NOMO-1 treated with dmso at 0.1 percent for 144 hours (cell line): Measurements from ENCODE around the gene BLACAT1.
A peak's percentile ranks its signal among the peaks of the same experiment; 100 is the strongest.
"Not testable (repeated sequence)": the region's sequence is repeated elsewhere in the genome, so short reads cannot be mapped to it uniquely, and the experiment has no call there.

ENCODE experiments used
- DNase-seq: peaks from one replicate; lab custom pipeline; 2025; ENCODE audit not compliant: unreplicated experiment; lab: John Stamatoyannopoulos, UW

BLACAT1 gene

DNA sequence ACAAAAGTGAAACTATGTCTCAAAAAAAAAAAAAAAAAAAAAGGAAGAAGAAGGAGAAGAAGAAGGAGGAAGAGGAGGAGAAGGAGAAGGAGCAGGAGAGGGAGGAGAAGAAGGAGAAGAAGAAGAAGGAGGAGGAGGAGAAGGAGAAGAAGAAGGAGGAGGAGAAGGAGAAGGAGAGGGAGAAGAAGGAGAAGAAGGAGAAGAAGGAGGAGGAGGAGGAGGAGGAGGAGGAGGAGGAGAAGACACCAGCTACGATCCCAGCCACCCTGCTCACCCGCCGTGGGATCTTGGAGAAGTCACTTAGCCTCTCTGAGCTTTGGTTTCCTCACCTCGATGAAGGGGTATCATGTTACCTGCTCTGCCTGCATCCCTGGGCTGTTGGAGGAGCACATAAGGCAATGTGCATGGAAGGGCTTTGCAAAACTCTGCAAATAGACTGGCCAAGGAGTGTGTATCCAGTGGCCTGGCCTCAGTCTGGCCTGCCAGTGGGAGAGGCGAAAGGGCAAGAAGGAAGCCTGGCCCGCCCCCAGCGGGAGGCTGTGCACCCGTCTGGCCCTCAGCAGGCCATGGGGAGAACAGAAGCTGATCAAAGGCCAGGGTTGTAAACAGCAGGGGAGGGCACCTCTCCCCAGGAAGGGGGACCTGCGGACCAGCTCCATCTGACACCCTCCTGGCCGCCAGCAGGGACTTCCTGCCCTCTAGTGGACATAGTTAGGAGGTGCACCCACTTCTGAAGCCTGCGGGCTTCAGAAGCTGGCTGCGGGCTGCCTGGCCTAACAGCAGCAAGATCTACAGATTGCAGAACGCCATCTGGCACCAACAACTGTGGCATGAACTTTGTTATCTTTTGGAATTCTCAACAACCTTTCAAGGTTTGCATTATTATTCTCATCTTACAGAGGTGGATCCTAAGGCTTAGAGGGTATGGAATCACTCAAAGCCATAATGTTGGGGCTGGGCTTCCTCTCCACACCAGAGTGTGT, 29.4 kb upstream of the BLACAT1 start:
- peak; percentile 58 for DNase-seq

DNA sequence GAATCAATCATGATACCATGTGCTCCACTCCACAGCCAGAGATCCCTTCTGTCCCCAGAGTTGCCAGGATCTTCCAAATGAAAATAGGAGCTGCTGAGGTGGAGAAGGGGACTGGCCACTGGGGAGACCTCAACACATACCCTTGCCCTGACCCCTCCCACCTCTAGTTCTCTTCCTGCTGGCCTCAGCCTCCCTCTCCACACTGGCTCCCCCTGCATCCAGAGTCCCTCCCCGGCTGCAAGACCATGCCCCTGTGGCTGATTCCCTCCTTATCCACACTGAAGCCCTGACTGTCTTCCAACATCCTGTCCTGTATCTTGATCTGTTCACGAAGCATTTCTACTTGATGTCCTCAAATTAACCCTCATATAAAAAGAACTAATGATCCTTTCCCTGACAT, 27.5 kb upstream of the BLACAT1 start:
- no peak for DNase-seq

GRCh38 chr1:205482587-205482986, 26.7 kb upstream of the BLACAT1 start:
- DNase-seq = not testable (repeated sequence)

GRCh38 chr1:205481629-205482151, 25.8 kb upstream of the BLACAT1 start:
- no peak for DNase-seq

GRCh38 chr1:205481218-205481617, 25.4 kb upstream of the BLACAT1 start:
- DNase-seq = no peak

- no peak for DNase-seq
Observed at GRCh38 chr1:205480349-205480985, 24.6 kb upstream of the BLACAT1 start.

DNA sequence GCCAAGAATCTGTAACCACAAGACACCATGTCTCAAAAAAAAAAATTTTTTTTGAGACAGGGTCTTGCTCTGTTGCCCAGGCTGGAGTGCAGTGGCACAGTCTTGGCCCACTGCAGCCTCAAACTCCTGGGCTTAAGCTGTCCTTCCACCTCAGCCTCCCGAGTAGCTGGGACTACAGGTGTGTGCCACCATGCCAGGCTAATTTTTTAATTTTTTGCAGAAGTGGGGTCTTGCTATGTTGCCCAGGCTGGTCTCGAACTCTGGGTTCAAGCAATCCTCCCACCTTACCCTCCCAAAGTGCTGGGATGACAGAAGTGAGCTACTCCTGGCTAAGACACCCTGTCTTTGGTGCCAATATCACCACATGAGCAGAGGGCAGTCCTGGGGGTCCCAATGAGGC, 23.1 kb upstream of the BLACAT1 start:
- DNase-seq = not testable (repeated sequence)

- DNase-seq = no peak
Observed at GRCh38 chr1:205477759-205478247, 22.0 kb upstream of the BLACAT1 start.

DNA sequence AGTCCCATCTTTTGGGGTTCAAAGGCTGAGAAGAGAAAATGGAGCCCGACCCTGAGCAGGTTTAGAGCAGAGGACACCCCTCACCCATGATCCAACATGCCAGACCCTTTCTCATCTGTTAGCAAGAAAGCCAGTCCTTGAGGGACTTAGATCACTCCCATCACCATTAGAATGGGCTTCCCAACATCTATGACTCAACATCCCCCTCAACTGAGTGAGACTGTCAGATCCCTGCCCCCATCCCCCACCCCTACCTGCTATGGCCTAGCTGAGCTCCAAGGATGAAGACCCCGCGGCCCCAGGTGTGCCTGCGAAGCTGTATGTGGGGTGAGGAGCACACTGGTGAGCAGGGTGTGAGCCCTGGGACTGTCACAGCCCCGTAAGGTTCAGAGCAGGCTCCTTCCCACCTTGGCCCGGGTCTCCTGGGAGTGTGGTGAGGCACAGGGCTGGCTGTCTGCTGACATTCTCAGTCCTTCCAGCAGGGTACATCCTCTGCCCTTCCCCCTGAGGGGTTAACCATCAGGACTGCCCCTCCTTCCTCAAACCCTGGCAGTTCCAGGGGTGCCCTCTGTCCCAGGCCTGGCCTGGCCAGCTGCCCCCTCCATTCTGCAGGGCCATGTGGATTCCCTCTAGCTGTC, 21.4 kb upstream of the BLACAT1 start:
- DNase-seq = no peak

DNA sequence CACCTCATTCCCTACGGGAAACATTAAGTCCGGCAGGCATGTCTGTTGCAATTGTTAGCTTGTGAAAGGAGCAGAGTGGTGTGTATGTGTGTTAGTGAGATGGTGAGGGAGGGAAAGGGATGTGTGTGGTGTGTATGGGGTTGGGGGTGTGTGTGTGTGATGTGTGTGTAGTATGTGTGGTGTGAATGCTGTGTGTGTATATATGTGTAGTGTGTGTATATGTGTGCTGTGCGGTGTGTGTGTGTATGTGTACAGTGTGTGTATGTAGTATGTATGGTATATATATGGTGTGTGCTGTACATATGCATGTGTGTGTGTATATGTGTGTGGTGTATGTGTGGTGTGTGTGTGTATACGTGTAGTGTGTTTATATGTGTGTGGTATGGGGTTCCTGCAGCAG, 20.8 kb upstream of the BLACAT1 start:
- no peak for DNase-seq

GRCh38 chr1:205475855-205476254, 20.0 kb upstream of the BLACAT1 start:
- DNase-seq = no peak

DNA sequence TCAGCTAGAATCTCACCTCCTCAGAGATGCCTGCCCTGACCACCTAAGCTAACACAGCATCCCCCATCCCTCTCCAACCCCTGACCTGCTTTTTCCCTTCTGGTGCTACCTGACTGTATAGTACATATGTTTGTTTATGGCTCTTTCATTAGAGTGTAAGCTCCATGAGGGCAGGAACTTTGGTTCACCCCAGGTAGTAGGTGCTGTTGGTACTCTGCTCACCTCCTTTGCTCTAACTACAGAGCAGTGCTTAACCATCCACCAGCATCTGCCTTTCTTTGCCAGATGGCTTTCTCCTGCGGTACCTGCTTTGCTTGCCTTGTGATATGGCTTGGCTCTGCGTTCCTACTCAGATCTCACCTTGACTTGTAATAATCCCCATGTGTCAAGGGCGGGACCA, 18.7 kb upstream of the BLACAT1 start:
- no peak for DNase-seq

DNA sequence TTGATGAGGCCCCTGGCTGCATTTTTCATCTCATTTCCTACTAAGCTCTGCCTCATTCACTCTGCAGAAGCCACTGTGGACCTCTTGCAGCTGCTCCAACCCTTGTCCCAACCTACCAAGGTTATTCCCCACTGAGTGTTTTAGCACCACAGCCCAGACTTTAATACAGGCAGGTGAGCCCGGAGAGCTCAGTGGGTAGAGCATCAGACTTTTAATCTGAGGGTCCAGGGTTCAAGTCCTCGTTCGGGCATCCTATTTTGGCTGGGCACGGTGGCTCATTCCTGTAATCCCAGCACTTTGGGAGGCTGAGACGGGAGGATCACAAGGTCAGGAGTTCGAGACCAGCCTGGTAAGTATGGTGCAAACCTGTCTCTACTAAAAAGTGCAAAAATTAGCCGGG, 18.1 kb upstream of the BLACAT1 start:
- DNase-seq = no peak

DNA sequence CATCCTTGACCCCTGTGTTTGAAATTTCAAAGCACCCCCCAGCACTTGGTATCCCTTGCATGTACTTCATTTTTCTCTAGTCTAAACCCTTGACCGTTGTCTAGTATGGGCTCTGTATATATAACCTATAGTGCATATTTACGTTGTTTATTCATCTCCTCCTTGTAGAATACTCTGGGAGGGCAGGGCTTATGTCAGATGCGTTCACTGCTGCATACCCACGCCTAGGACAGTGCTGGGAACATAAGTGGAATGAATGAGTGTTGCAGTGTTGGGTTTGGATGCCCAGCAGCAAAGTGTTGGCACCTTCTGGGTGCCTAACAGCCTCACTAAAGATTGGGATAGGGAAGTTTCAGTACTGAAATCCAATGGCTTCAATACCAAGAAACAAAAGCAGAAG, 17.6 kb upstream of the BLACAT1 start:
- DNase-seq = no peak

DNA sequence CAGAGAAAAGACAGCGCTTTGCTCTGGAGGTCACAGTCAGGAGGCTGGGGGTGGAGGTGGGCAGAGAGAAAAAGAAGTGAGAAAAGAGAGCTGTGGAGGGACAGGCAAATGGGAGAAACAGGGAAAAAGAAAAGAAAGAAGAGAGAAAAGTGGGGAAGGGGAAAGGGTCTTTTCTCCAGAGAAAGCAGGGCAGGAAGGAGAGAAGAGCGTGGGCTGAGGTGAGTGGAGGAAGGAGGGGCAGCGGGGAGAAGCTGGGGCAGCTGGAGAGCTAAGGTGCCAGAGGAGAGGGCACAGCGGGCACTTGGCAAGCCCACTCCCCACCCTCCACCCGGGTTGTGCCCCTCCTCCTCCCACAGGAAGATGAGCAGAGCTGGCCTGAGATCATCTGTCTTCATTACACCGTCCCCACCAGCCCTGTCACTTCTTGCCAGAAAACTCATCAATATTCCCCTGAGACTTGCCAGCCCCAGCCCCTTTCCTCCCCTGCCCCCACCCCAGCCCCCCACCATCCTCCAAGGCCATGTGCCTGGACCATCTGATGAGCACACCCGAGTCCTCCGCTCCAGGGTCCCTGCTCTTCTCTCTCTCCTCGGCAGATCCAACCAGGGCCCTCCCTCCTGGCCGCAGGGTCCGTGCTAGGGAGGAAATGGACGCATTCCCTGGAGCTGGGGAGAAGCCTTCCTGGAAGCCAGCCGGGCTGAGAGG, 17.0 kb upstream of the BLACAT1 start:
- no peak for DNase-seq

DNA sequence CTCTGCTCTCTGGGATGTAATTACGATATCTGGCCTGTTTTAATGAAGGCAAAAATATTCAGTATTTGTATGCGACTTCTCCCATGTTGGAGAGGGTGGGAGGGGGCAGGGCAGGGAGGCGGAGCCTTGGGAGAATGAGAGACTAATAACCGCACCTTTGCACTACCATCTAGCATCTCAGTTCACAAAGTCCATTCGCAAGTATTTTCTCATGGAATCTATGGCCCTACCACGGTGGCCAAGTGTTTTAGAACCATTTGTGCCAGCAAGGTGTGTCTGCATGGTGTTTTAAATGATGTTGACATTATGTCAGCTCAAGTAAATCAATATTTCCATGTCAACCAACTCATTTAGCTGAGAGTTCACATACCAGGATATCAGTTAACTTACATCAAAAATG, 14.3 kb upstream of the BLACAT1 start:
- DNase-seq = no peak

- no peak for DNase-seq
Observed at GRCh38 chr1:205466595-205467220, 10.9 kb upstream of the BLACAT1 start.

DNA sequence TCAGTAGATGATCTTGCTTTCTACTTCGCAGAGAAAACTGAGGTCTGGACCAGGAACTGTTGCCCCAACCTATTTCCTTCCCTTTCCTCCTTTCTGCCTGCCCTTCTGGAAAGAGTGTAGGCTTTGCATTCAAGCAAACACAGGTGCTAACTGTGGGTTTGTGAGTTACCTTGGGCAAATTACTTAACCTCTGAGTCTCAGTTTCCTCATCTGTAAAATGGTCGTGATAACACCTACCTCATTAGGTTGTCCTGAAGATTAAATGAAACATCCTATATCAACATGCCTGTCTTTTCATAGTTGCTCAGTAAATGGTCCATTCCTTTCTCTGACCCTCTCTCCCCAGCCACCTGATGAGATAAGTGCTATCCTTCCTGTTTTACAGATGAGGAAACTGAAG, 9.5 kb upstream of the BLACAT1 start:
- DNase-seq = no peak

DNA sequence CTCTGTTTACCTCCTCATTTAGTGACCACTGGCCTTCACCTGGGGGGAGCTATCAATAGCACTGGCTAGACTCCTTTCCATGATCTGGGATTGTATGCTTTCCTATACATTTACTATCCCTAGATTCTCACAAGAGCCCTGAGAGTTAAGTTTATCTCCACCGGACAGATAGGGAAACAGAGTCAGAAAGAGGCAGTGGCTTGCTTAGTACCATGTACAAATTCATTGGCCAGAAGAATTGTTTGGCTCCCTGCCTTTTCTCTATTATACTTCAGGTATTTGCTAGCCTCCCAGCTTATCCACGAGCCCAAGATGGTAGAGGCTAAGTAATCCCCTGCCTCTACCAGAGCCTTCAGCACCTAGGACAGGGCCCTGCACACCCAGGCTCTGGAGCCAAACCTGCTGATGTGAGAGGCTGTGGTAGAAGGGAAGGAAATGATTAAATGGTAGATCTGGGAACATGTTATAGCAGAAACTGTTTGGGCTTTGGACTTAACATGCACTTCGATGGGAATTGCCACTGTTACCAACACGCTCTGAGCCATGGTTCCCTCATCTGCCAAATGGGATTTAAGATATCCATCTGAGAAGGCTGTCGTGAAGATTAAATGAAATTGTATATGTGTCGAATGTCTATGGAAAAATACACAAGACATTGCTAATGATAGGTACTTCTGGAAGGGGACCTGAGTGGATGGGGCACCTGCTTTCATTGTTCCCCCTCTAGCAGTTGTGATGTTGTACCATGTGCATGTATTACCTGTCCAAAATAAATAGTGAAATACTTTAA, 3.1 kb upstream of the BLACAT1 start:
- DNase-seq = no peak
